K562 (cell line): Measurements from ENCODE around the gene ZNHIT3. TPM values are rescaled to one million over a fixed set of nuclear protein-coding genes. Genes with fewer than 3 reads are reported as not detected.

Experiments used
- E2F3 ChIP-seq: fragments of 250-450 bp; sonication (Bioruptor Pico); IDR thresholded peaks from 2 replicates; pipeline ENCODE4 v1.4.0; 2020; ENCODE audit warnings: mild to moderate bottlenecking
- FOSL1 ChIP-seq: fragments of 200-800 bp; sonication (Bioruptor generic); conservative IDR thresholded peaks from 2 replicates; pipeline ENCODE4 v1.6.1; 2016; ENCODE audit warnings: missing genetic modification characterization, missing compliant biosample characterization
- HDAC1 ChIP-seq, 2 experiments: fragments of 450-650 bp; IDR thresholded peaks; 2 replicates each; pipeline ENCODE4 v1.6.1; 2016 to 2017; ENCODE audit warnings: inconsistent platforms in 1 of 2, mild to moderate bottlenecking in 1 of 2, moderate library complexity in 1 of 2
- HNRNPLL ChIP-seq: fragments of 200-400 bp; formaldehyde crosslinking; IDR thresholded peaks from 2 replicates; pipeline ENCODE4 v1.6.1; 2017; ENCODE audit warnings: low read length, low read depth, mild to moderate bottlenecking; ENCODE audit not compliant: poor library complexity, severe bottlenecking
- PREB ChIP-seq: sonication (generic); formaldehyde crosslinking; IDR thresholded peaks from 2 replicates; pipeline ENCODE4 v1.8.1; 2023; ENCODE audit warnings: mild to moderate bottlenecking, missing genetic modification reagents
- TFAM ChIP-seq: fragments of 250-450 bp; sonication (Bioruptor Pico); conservative IDR thresholded peaks from 2 replicates; pipeline ENCODE4 v1.5.0; 2021; ENCODE audit warnings: mild to moderate bottlenecking, moderate library complexity
- ZFX ChIP-seq: sonication (generic); formaldehyde crosslinking; IDR thresholded peaks from 2 replicates; pipeline ENCODE4 v1.8.0; 2022; ENCODE audit warnings: mild to moderate bottlenecking, missing genetic modification reagents, moderate library complexity
- ZHX1 ChIP-seq: fragments of 150-350 bp; conservative IDR thresholded peaks from 2 replicates; pipeline ENCODE4 v1.6.1; 2014; ENCODE audit warnings: low read length
- ZKSCAN1 ChIP-seq: fragments of 150-350 bp; IDR thresholded peaks from 2 replicates; pipeline ENCODE4 v1.6.1; 2016; ENCODE audit warnings: low read depth, low read length
- ZNF24 ChIP-seq: fragments of 450-650 bp; IDR thresholded peaks from 2 replicates; pipeline ENCODE4 v1.6.1; 2016
- polyA plus RNA-seq, 8 experiments: library from polyadenylated mRNA; depleted of rRNA in 4 of 8; stranded (reverse) in 5 of 8; unstranded in 3 of 8; fragments of >200 nt; fragmentation: Nextera tagmentation in 2 of 8; fragmentation: Illumina TruSeq in 1 of 8; extraction: Ambion mirVana in 2 of 8; extraction: Trizol in 1 of 8; gene quantifications; 2 replicates each; pipeline versions ENCODE4 v1.2.1 to v1.2.3, GENCODE V29; 2011 to 2014; ENCODE audit warnings: inconsistent platforms in 1 of 8, missing spikeins in 1 of 8
- total RNA-seq, 7 experiments: library from RNA; depleted of rRNA in 6 of 7; stranded (reverse); fragments of >200 nt in 6 of 7; fragmentation: Illumina TruSeq in 2 of 7; extraction: Trizol in 2 of 7; gene quantifications; 2 replicates each; pipeline versions ENCODE4 v1.2.1 to v1.2.3, GENCODE V29; 2011 to 2021; ENCODE audit warnings: low replicate concordance in 1 of 7
- TF ChIP-seq, protein P1 (sequence below): fragments of 450-650 bp; IDR thresholded peaks from 2 replicates; pipeline ENCODE4 v1.7.1; 2018; ENCODE audit warnings: mild to moderate bottlenecking, low read depth; ENCODE audit not compliant: partially characterized antibody
- TF ChIP-seq, protein P2 (sequence below): IDR thresholded peaks from 2 replicates; pipeline ENCODE4 v1.6.1; 2011; ENCODE audit not compliant: insufficient read length; ENCODE audit errors: extremely low read depth
- TF ChIP-seq, protein P3 (sequence below): fragments of 450-650 bp; IDR thresholded peaks from 2 replicates; pipeline ENCODE4 v1.6.1; 2017; ENCODE audit warnings: mild to moderate bottlenecking, moderate library complexity
- TF ChIP-seq, protein P4 (sequence below): fragments of 250-450 bp; sonication (Bioruptor Pico); IDR thresholded peaks from 2 replicates; pipeline ENCODE4 v1.5.0; 2021
- TF ChIP-seq, protein P5 (sequence below): fragments of 450-650 bp; IDR thresholded peaks from 2 replicates; pipeline ENCODE4 v1.6.1; 2017; ENCODE audit warnings: antibody characterized with exemption

Gene ZNHIT3
- total and polyA plus RNA-seq, 9 of the 15 experiments (the other 6 are each of a cell fraction or from before 2014, with no cell fraction given) = 45.0 to 300 (median 88.4) TPM

DNA sequence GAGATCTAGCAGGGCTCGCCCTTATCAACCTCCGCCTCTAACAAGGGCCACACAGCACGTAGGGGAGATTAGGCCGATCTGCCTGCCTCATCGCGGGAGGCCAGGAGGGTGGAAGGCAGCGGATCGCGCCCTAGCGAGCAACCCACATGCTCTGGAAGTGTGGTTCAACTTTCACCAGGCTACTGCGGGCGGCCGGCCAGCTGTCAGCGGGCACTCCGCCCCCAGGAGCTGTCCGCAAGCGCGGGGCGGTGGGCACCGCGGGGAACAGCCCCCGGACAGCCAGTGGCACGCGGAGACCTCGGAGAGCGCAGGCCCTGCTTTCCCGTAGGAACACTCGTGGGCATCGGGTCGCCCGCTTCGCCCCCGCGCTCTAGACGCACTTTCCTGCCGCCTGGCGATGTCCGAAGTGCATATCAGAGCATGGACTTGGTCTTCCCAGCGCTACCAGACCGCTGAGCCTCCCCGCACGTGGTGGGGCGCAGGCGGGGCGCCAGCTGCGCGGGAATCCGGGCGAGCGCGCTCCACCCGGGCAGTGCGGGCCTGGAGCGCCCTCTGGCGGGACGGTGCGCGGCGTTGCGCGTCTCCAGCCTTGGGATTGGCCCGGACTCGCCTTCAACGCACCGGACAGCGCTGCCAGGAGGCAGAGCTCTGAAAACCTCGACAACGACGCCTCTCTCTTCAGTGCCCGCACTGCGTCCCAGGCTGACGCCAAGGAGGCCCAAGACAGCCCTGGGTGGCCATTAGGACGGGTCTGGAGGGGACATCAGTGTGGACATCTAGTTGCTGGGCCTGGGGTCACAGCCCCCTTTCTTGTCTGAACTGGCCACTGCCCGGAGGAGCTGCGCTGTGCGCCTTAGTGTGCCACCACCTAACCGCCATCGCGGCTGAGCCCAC lies 3.6 kb upstream of the ZNHIT3 start (continued):
- TF ChIP-seq PREB (CRISPR knock-in tag) (peak; percentile 89; the same call in 1 of the 2 replicates), ZNF24 (no peak), ZKSCAN1 (no peak), TFAM (CRISPR knock-in tag) (no peak), ZFX (peak; percentile 71), HNRNPLL (peak; percentile 77), ZHX1 (no peak), FOSL1 (tag) (no peak), E2F3 (CRISPR knock-in tag) (peak; percentile 99), HDAC1 (IDR thresholded peaks at IDR 0.05) (peak in 1 of 2 experiments; percentile 61; a peak in 1 of 4 replicates)
- TF ChIP-seq, protein P1, sequence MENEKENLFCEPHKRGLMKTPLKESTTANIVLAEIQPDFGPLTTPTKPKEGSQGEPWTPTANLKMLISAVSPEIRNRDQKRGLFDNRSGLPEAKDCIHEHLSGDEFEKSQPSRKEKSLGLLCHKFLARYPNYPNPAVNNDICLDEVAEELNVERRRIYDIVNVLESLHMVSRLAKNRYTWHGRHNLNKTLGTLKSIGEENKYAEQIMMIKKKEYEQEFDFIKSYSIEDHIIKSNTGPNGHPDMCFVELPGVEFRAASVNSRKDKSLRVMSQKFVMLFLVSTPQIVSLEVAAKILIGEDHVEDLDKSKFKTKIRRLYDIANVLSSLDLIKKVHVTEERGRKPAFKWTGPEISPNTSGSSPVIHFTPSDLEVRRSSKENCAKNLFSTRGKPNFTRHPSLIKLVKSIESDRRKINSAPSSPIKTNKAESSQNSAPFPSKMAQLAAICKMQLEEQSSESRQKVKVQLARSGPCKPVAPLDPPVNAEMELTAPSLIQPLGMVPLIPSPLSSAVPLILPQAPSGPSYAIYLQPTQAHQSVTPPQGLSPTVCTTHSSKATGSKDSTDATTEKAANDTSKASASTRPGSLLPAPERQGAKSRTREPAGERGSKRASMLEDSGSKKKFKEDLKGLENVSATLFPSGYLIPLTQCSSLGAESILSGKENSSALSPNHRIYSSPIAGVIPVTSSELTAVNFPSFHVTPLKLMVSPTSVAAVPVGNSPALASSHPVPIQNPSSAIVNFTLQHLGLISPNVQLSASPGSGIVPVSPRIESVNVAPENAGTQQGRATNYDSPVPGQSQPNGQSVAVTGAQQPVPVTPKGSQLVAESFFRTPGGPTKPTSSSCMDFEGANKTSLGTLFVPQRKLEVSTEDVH = peak; percentile 90
- TF ChIP-seq, protein P2, sequence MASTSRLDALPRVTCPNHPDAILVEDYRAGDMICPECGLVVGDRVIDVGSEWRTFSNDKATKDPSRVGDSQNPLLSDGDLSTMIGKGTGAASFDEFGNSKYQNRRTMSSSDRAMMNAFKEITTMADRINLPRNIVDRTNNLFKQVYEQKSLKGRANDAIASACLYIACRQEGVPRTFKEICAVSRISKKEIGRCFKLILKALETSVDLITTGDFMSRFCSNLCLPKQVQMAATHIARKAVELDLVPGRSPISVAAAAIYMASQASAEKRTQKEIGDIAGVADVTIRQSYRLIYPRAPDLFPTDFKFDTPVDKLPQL = no peak
- TF ChIP-seq, protein P3, sequence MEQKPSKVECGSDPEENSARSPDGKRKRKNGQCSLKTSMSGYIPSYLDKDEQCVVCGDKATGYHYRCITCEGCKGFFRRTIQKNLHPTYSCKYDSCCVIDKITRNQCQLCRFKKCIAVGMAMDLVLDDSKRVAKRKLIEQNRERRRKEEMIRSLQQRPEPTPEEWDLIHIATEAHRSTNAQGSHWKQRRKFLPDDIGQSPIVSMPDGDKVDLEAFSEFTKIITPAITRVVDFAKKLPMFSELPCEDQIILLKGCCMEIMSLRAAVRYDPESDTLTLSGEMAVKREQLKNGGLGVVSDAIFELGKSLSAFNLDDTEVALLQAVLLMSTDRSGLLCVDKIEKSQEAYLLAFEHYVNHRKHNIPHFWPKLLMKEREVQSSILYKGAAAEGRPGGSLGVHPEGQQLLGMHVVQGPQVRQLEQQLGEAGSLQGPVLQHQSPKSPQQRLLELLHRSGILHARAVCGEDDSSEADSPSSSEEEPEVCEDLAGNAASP = no peak
- TF ChIP-seq, protein P4, sequence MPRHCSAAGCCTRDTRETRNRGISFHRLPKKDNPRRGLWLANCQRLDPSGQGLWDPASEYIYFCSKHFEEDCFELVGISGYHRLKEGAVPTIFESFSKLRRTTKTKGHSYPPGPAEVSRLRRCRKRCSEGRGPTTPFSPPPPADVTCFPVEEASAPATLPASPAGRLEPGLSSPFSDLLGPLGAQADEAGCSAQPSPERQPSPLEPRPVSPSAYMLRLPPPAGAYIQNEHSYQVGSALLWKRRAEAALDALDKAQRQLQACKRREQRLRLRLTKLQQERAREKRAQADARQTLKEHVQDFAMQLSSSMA (CRISPR knock-in tag) = no peak
- TF ChIP-seq, protein P5, sequence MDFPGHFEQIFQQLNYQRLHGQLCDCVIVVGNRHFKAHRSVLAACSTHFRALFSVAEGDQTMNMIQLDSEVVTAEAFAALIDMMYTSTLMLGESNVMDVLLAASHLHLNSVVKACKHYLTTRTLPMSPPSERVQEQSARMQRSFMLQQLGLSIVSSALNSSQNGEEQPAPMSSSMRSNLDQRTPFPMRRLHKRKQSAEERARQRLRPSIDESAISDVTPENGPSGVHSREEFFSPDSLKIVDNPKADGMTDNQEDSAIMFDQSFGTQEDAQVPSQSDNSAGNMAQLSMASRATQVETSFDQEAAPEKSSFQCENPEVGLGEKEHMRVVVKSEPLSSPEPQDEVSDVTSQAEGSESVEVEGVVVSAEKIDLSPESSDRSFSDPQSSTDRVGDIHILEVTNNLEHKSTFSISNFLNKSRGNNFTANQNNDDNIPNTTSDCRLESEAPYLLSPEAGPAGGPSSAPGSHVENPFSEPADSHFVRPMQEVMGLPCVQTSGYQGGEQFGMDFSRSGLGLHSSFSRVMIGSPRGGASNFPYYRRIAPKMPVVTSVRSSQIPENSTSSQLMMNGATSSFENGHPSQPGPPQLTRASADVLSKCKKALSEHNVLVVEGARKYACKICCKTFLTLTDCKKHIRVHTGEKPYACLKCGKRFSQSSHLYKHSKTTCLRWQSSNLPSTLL = no peak
